Stimulated activated CD4-positive, alpha-beta T cell treated with anti-CD3 and anti-CD28 coated beads, Interleukin-1b, Interleukin-23, amount 100 ng/mL, for 48 hours (primary cell): Measurements from ENCODE around the gene CRYBG1.

Source experiments
- DNase-seq: peaks from one replicate; pipeline ENCODE4 v3.0.0-alpha.2; 2020

The CRYBG1 gene

GRCh38 chr6:106612671-106613416, 252.3 kb downstream of the CRYBG1 start:
- DNase-seq = no peak

GRCh38 chr6:106613590-106613989, 253.1 kb downstream of the CRYBG1 start:
- no peak for DNase-seq

DNA sequence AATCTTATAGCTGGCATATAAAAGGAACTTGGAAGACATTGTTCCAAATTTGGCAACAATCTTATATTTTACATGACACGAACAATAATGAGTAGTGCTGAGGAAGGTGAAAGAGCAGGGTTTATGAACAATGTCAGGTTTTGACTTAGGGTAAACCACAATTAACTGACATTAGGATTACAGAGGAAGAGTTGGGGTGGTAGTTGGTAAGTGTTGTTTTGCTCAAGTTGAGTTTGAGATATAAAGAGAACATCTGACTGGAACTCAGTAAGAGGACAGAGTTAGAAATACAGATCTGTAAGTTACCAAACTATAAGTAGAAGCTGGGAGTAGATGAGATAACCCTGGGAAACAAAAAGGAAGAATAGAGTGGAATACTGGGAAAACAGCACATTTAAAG, 253.6 kb downstream of the CRYBG1 start:
- DNase-seq = no peak

- no peak for DNase-seq
Observed at GRCh38 chr6:106614592-106615257, 254.2 kb downstream of the CRYBG1 start.

DNA sequence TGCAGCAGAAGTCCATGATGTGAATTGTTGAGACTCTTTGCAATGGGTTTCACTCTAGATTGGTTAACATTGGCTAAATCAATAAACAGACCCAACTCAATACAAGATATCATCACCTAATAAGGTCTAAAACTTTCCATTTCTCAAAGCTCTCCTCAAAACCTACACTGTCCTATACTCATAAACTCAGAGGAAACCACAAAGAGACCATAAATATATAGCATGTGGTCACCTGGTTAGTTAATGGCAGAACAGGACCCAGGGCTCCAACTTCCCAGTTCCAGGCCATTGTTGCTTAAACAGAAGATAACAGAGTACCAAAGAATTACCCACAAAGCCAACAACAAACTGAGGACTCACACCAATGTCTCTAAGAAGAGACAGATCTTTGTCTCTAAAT, 256.8 kb downstream of the CRYBG1 start:
- no peak for DNase-seq

DNA sequence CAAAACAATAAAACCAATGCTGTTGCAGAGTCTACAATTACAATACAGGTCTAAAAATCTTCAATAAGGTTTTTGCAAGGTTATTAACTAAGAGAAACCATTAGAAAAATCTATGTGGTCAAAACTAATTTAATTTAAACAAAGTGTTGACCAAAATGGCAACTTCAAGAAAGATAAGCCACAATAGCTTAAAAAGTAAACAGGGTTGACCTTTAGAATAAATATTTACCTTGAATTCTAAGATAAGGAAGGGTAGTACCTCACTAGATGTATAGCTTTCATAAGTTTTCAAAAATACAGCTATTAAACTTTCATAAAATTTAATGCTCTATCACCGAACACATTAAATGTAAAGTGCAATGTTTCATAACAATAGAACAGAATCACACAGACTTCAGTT, 257.3 kb downstream of the CRYBG1 start:
- no peak for DNase-seq

GRCh38 chr6:106618324-106618723, 257.8 kb downstream of the CRYBG1 start:
- no peak for DNase-seq

GRCh38 chr6:106619223-106619622, 258.7 kb downstream of the CRYBG1 start:
- DNase-seq = no peak

DNA sequence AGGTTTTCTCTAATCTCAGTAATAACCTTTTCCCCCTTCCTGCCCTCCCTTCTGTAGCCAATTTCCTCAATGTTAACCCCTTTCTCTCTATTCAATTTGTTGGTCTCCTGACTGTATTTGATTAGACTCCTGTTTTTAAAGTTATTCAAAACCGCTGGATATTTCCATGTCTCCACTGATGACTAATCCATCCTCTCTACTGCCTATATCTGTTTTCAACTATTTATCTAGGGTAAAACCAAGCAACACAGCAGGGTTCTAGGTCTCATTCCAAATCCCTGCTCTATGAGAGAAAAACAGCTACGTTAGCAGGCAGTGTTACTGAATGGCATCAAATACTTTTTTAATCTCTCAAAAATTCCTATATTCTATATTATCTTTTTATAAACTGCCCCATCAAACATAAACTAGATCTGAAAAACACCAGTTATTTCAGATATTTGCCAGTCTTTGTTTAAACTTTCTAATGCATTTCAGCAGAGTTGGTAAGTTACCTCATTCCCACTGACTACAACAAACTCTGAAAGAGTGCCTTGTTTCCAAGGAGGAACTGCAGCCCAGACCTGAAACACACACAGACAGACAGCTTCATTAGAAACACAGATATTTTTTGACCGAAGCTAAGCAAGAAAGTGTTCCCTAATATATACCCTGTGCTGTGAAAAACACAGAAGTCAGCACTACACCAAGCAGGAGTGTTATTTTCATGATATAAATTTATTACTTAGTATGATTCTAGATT, 260.6 kb downstream of the CRYBG1 start:
- DNase-seq = no peak
